ENCODE data around the gene LIMCH1. TPM values are rescaled to one million over a fixed set of nuclear protein-coding genes. Genes with fewer than 3 reads are reported as not detected.
"Not testable (repeated sequence)": the region's sequence is repeated elsewhere in the genome, so short reads cannot be mapped to it uniquely, and the experiment has no call there.

Gene LIMCH1
- total RNA-seq, 1 donor from 2014 or later, result 95.9 TPM

- DNase-seq (ENCODE audit: low spot score), result peak; percentile 65
Observed at GRCh38 chr4:41644288-41644914, 106.4 kb downstream of the LIMCH1 start.

DNA sequence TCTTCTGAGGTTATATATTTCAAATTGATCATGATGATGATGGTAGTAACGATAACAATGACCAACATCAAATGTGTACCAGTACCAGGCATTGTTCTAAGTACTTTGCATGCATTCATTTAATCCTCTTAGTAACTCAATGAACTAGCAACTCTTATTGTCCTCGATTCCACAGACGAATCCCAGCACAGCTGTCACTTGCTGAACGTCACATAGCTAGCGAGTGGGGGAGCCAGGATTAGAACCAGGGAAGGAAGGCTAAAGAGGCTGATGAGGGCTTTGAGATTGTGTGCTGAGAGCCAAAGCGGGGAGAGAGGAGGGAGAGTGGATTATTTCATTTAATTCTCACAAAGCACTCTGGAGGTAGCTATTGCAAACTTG, 106.9 kb downstream of the LIMCH1 start:
- DNase-seq (ENCODE audit: low spot score), result no peak

DNA sequence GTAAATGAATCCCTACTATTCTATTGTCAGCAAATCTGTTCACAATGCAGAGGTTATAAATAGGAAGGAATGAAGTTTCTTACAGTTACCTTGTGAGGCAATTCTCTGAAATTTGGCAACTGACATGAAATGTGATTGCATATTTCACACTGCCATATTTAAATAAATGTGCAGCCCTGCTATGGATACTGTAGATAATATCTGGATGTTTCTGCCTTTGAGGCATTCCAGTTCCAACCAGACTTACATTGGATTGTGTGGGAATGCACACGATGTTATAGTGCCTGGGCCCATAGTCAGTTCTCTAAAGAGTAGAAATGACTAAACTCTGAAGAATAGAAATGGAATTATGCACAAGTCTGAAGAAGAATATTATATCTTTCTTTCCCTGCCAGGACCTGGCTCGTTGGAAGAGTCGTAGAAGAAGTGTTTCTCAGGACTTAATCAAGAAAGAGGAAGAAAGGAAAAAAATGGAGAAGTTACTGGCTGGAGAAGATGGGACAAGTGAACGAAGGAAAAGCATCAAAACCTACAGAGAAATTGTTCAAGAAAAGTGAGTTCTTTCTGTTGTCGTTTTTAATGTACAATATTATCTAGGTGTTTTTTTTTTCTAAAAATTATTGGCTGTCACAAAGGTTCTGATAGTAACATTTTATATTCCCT, 107.9 kb downstream of the LIMCH1 start:
- no peak for DNase-seq (ENCODE audit: low spot score)

- DNase-seq (ENCODE audit: low spot score), result no peak
Observed at GRCh38 chr4:41646862-41647261, 108.9 kb downstream of the LIMCH1 start.

DNA sequence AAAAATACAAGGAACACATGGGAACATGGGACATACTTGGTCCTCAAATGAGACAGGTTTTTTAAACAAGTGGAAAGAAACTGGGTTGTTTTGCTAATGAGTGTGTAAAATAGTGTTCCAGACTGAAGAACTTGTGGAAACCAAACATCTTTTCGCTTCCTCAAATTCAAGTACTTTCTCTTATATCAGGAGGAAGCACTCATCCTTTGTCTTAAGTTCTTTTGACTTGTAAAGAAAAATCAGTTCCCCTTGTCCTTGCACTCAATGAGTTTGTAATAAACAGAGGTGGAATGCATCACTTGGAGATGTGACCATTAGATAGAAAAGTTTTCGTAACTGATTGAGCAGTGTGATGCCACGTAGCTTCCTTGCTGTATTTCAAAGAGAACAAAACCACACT, 109.4 kb downstream of the LIMCH1 start:
- DNase-seq (ENCODE audit: low spot score), result no peak

- DNase-seq (ENCODE audit: low spot score), result not testable (repeated sequence)
Observed at GRCh38 chr4:41651150-41651549, 113.2 kb downstream of the LIMCH1 start.

DNA sequence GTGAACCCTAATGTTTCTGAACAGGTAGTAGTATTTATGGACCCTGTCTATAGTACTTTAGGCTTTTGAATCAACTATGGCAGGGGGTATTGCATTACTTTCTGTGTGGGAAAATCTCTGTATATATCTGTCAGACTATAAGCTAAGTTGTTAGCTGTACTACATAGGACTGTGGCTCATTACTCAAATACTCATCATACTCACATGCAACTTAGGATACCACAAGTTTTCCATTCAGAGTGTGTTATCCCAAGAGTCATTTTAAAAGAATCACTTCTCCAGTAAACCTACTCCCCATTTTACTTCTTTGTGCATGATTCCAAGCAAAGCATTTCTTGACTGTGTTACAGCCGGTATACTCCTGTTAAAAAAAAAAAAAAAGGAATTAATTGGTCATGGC, 115.0 kb downstream of the LIMCH1 start:
- DNase-seq (ENCODE audit: low spot score), result no peak

- no peak for DNase-seq (ENCODE audit: low spot score)
Observed at GRCh38 chr4:41653523-41653922, 115.6 kb downstream of the LIMCH1 start.

DNA sequence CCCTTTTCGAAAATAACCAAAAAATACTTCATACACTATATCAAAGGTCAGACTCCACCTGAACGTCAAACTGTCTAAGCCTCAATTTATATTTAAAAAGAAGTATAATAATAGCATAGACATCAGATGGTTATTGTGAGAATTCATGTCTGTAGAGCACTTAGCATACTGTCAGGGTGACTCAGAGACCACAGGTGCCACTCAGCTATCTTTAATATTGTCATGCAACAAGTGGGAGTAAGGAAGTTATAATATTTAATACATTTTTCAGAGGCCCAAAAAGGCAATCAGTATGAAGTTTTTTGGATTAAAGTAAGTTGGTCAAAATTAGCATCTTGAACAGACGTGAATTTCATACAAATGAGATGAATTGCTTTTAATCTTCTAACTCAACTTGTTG, 117.2 kb downstream of the LIMCH1 start:
- no peak for DNase-seq (ENCODE audit: low spot score)

- DNase-seq (ENCODE audit: low spot score), result no peak
Observed at GRCh38 chr4:41656106-41656505, 118.1 kb downstream of the LIMCH1 start.

DNA sequence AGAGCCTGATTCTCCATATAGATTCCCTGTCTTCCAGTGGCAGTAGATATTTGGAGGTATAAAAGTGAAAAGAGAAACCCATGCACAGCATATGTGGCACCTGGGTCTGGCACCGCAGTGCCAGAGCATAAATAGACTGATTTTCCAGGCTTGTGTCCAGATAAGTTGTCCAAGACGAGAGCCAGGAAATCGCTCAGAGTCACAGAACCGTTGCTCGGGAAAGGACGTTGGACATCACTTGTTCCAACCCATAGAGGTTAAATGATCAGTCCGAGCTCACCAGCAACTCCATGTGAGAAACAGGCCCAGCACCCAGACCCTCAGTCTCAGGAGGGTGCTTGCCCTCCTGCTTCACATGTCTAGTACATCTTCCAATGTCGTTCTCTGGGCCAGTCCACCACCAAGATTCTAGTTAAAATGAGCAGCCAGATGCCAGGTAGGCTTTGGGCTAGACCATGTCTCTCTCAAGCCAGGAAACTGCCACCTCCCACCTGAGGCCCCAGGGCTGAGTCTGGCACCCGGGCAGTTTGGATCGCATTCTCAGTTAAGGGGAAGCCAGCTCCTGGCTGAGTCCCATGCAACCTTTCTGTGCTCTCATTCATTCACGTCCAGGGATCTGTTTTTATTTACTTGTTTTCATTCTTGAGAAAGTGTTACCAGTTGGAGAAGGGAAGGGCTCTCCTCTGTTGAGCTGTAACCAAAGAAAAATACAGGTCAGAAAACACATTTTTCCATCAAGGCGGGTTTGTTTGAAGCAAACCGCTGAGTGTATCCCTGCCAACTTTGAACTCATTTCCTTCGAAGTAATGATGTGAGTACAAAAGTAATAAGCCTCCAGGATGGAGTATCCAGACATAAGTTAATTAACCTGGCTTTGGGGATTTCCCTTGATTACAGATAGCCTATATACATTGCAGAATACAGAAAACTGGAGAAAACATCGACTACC, 118.9 kb downstream of the LIMCH1 start:
- DNase-seq (ENCODE audit: low spot score), result no peak

- no peak for DNase-seq (ENCODE audit: low spot score)
Observed at GRCh38 chr4:41657561-41657960, 119.6 kb downstream of the LIMCH1 start.

DNA sequence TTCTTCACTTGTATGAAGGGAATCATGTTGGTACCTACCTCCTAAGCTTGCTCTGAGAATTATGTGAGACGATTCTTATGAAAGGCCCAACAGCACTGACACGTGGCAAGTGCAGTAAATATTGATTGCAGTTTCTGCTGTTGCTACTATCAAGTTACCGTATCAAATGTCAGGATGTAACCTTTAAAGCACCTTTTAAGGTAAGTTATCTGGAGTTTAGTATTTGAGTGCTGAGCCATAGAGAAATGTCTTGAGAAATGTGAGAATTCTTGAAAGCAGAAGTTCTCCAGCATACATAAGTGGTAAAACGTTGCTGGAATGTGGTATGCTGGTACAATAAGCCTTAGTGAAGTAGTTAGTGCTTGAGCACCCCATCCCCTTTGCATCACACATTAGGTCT, 120.2 kb downstream of the LIMCH1 start:
- DNase-seq (ENCODE audit: low spot score), result no peak

DNA sequence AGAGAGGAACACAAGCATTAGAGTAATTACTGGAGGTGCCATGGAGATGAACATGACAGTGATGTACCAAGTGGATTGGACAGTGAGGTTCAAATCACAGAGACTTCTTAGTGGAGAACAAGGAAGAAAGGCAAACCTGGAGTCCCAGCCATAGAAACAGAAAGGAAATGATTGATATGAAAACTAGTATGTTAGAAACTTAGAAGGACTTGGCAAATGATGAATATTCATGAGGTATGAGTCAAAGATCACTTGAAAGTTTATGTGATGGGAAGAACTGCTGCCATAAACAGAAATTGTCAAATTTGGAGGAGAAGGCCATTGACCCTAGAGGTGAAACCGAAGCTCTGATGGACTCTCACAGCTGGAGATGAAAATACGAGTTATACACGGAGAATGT, 122.4 kb downstream of the LIMCH1 start:
- no peak for DNase-seq (ENCODE audit: low spot score)

- DNase-seq (ENCODE audit: low spot score), result peak; percentile 57
Observed at GRCh38 chr4:41661442-41662076, 123.6 kb downstream of the LIMCH1 start.

- DNase-seq (ENCODE audit: low spot score), result no peak
Observed at GRCh38 chr4:41665636-41666207, 127.8 kb downstream of the LIMCH1 start.

- no peak for DNase-seq (ENCODE audit: low spot score)
Observed at GRCh38 chr4:41668024-41668423, 130.1 kb downstream of the LIMCH1 start.

DNA sequence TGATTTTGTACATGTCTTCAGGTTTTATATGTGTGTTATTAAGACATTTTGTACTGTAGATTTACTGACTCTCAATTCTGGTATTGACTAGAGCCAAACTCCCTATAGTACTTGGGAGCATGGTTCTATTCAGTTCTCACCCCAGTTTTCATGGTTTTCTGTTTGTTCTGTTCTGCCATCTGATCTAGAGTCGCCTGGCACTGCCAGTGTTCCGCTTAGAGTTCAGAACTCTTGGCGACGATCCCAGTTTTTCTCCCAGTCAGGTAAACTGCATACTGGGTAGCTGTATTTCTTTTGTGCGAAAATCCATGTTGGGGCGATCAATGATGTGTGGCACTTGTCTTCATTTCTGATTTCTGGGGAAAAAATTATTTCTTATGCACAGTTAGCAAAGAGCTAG, 132.6 kb downstream of the LIMCH1 start:
- no peak for DNase-seq (ENCODE audit: low spot score)

GRCh38 chr4:41670982-41671381, 133.0 kb downstream of the LIMCH1 start:
- no peak for DNase-seq (ENCODE audit: low spot score)

- DNase-seq (ENCODE audit: low spot score), result no peak
Observed at GRCh38 chr4:41678086-41678816, 140.3 kb downstream of the LIMCH1 start.

- DNase-seq (ENCODE audit: low spot score), result no peak
Observed at GRCh38 chr4:41678951-41679350, 141.0 kb downstream of the LIMCH1 start.

Measured in ureter (tissue), 1 donor.